ENCODE results near the gene INSYN2A. TPM values are rescaled to one million over a fixed set of nuclear protein-coding genes. Genes with fewer than 3 reads are reported as not detected.

INSYN2A gene
- total RNA-seq, 1 donor from 2014 or later, result not detected

- H3K9me3 Mint-ChIP-seq, result no peaks in the 10 kb centered on the region
- no peaks in the 10 kb centered on the region for H3K27me3 Mint-ChIP-seq
- no peak overlapping the region for H3K27ac Mint-ChIP-seq
- intact Hi-C loops (cut with micrococcal nuclease), result no loop called here
- no peaks in the 10 kb centered on the region for H3K36me3 Mint-ChIP-seq (ENCODE audit: low read depth)
- no peaks in the 10 kb centered on the region for H3K4me1 Mint-ChIP-seq
- H3K4me3 Mint-ChIP-seq, result no peak overlapping the region
- DNase-seq, result no peak
Observed at GRCh38 chr10:127184582-127184981, 11.8 kb downstream of the INSYN2A start.

DNA sequence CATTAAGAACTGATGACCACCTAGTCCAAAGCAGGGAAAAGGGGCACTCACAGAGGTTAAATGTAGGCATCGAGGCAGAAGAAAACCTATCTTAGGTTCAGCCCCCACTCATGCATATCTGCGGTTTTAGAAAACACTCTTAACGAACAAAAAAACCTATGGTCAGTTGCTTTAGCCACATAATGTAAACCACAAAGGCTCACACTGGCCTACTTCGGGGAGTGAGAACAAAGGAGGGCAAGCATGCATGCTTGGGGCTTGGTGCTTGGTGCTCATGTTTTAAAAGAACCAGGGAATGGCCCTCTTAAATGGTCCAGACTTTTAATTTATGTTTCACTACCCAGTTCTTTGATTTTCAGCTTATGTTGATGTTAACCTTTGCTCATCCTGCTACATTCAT, 14.2 kb downstream of the INSYN2A start:
- intact Hi-C loops (cut with micrococcal nuclease), result no loop called here
- no peaks in the 10 kb centered on the region for H3K36me3 Mint-ChIP-seq (ENCODE audit: low read depth)
- H3K27me3 Mint-ChIP-seq, result no peaks in the 10 kb centered on the region
- DNase-seq, result no peak
- no peak overlapping the region for H3K27ac Mint-ChIP-seq
- H3K4me3 Mint-ChIP-seq, result no peak overlapping the region
- no peaks in the 10 kb centered on the region for H3K4me1 Mint-ChIP-seq
- no peaks in the 10 kb centered on the region for H3K9me3 Mint-ChIP-seq

DNA sequence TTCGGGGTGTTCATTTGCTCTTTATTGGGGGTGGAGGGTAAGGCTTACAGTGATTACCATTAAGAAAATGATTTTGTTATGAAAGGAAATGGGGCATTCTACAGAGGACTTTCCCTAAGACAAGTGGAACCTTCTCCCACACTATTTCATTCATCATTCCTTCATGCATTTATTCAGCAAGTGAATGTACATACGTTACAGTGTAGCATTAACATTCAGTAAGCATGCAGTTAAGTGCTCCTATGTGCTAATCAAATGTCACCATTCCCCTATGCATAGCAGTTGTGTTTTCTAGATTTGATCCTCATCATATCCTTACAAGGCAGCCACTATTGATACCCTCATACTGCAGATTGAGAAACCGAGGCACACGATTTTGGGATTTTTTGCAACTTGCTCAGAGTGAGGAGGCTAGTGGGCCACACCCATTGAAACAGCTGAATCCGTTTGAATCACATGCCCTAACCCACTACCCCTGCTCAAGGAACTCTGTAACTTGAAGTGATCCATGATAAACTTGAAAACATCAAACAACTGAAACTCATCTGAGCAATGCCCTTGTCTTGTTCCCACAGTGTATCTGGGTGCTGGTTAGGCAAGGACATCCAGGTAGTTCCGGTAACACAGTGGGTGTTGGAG, 16.7 kb downstream of the INSYN2A start:
- no peak for DNase-seq
- Mint-ChIP-seq H3K36me3 (ENCODE audit: low read depth) (no peaks in the 10 kb centered on the region), H3K4me3 (no peak overlapping the region), H3K4me1 (no peaks in the 10 kb centered on the region), H3K27me3 (no peaks in the 10 kb centered on the region), H3K27ac (no peak overlapping the region), H3K9me3 (no peaks in the 10 kb centered on the region)
- intact Hi-C loops (cut with micrococcal nuclease), result no loop called here

- no peaks in the 10 kb centered on the region for H3K36me3 Mint-ChIP-seq (ENCODE audit: low read depth)
- no peaks in the 10 kb centered on the region for H3K4me1 Mint-ChIP-seq
- no peak overlapping the region for H3K27ac Mint-ChIP-seq
- no peaks in the 10 kb centered on the region for H3K9me3 Mint-ChIP-seq
- intact Hi-C loops (cut with micrococcal nuclease), result no loop called here
- no peaks in the 10 kb centered on the region for H3K27me3 Mint-ChIP-seq
- no peak for DNase-seq
- H3K4me3 Mint-ChIP-seq, result no peak overlapping the region
Observed at GRCh38 chr10:127176649-127177048, 19.7 kb downstream of the INSYN2A start.

DNA sequence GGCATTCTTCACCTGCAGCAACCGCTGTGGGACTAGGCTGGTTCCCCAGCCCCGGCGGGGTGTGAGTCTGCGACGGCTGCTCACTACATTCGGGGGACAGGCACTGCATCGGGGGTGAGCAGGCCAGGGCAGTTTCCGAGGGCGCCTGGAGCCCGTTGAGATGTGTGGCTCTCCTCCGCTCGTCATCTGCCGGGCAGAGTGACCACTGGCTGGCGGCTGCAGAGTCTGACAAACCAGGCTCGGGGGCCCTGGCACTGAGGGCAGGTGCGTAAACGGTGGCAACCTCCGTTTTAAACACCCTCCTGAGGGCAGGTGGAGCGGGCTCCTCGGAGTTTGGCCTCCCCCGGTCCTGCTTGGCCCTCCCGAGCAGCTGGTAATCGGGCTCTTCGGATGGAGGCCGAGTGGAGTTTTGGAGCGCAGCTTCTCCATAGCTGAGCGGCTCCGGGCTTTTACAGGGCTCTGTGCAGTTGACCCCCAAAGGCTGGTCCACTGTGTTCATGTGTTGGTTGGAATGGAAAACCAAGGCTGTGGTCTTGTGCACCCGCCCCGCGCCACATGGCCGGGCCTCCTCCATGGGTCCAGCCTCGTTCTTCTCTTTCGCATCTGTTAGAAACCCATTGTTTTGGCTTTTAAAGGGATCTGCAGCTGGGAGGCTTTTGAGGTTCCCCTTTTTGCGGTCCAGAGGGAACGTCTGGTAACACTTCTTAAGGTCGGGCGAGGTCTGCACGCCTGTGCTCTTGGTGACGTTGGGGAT, 20.9 kb downstream of the INSYN2A start:
- H3K36me3 Mint-ChIP-seq (ENCODE audit: low read depth), result no peaks in the 10 kb centered on the region
- no peak overlapping the region for H3K27ac Mint-ChIP-seq
- H3K4me3 Mint-ChIP-seq, result no peak overlapping the region
- no peaks in the 10 kb centered on the region for H3K4me1 Mint-ChIP-seq
- H3K9me3 Mint-ChIP-seq, result no peaks in the 10 kb centered on the region
- no peak for DNase-seq
- no peaks in the 10 kb centered on the region for H3K27me3 Mint-ChIP-seq
- intact Hi-C loops (cut with micrococcal nuclease), result no loop called here

DNA sequence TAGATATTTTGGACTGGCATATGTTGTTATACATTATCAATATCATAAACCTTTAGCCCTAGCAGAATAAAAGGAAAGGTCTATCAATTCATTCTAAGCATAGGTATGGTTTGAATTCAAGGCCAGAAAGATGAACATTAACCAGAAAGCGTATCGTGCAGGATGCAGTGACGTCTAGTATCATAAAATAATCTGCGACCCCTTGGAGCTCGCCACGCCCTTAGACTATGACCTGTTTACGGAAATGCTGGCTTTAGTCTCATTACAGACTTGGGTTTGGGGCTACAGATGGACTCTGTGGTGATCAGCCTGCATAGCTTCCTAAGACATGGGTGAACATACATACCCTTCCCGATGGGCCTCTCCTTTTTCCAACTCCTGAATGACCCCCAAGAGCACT, 21.5 kb downstream of the INSYN2A start:
- Mint-ChIP-seq H3K9me3 (no peaks in the 10 kb centered on the region), H3K27ac (no peak overlapping the region), H3K4me3 (no peak overlapping the region), H3K4me1 (no peaks in the 10 kb centered on the region), H3K36me3 (ENCODE audit: low read depth) (no peaks in the 10 kb centered on the region), H3K27me3 (no peaks in the 10 kb centered on the region)
- intact Hi-C loops (cut with micrococcal nuclease), result no loop called here
- DNase-seq, result no peak

- DNase-seq, result no peak
- H3K27me3 Mint-ChIP-seq, result no peaks in the 10 kb centered on the region
- H3K9me3 Mint-ChIP-seq, result no peaks in the 10 kb centered on the region
- no peaks in the 10 kb centered on the region for H3K4me1 Mint-ChIP-seq
- no peak overlapping the region for H3K4me3 Mint-ChIP-seq
- H3K36me3 Mint-ChIP-seq (ENCODE audit: low read depth), result no peaks in the 10 kb centered on the region
- intact Hi-C loops (cut with micrococcal nuclease), result no loop called here
- H3K27ac Mint-ChIP-seq, result no peak overlapping the region
Observed at GRCh38 chr10:127168261-127168660, 28.1 kb downstream of the INSYN2A start.

DNA sequence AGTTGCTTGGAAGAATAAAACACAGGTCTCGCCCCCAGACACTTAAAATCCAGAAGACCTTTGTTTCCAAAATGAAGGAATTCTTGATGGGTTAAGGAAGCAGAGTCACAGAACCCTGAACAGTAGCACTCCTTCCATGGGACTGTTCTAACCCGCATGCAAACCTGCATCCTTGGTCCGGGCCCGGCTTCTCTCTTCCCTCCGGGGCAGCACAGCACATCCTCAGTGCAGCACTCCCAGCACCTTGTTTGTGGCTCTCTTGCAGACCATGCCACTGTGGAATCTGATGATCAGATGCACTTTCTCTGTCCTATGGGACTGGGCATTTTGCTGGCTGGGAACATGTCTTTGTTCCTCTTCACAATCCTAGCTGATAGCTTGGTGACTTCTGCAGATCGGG, 33.5 kb downstream of the INSYN2A start:
- Mint-ChIP-seq H3K36me3 (ENCODE audit: low read depth) (no peaks in the 10 kb centered on the region), H3K4me3 (no peak overlapping the region)

GRCh38 chr10:127161482-127161881, 34.9 kb downstream of the INSYN2A start:
- H3K27ac Mint-ChIP-seq, result no peak overlapping the region
- H3K4me3 Mint-ChIP-seq, result no peak overlapping the region
- H3K36me3 Mint-ChIP-seq (ENCODE audit: low read depth), result no peaks in the 10 kb centered on the region
- DNase-seq, result no peak
- H3K27me3 Mint-ChIP-seq, result peaks cover 1% of the 10 kb centered on the region
- intact Hi-C loops (cut with micrococcal nuclease), result no loop called here
- H3K4me1 Mint-ChIP-seq, result no peaks in the 10 kb centered on the region
- H3K9me3 Mint-ChIP-seq, result no peaks in the 10 kb centered on the region

More for the DNA sequence above, 33.5 kb downstream of the INSYN2A start:
- Mint-ChIP-seq H3K4me1 (no peaks in the 10 kb centered on the region), H3K27ac (no peak overlapping the region), H3K27me3 (no peaks in the 10 kb centered on the region), H3K9me3 (no peaks in the 10 kb centered on the region)
- intact Hi-C loops (cut with micrococcal nuclease), result no loop called here
- no peak for DNase-seq

GRCh38 chr10:127159648-127160245, 36.6 kb downstream of the INSYN2A start:
- Mint-ChIP-seq H3K27ac (no peak overlapping the region), H3K27me3 (peaks cover 1% of the 10 kb centered on the region), H3K9me3 (no peaks in the 10 kb centered on the region), H3K4me1 (no peaks in the 10 kb centered on the region), H3K36me3 (ENCODE audit: low read depth) (no peaks in the 10 kb centered on the region), H3K4me3 (no peak overlapping the region)
- intact Hi-C loops (cut with micrococcal nuclease), result no loop called here
- no peak for DNase-seq

GRCh38 chr10:127158662-127159061, 37.7 kb downstream of the INSYN2A start:
- Mint-ChIP-seq H3K4me1 (no peaks in the 10 kb centered on the region), H3K27me3 (peaks cover 1% of the 10 kb centered on the region), H3K36me3 (ENCODE audit: low read depth) (no peaks in the 10 kb centered on the region), H3K27ac (no peak overlapping the region), H3K9me3 (no peaks in the 10 kb centered on the region), H3K4me3 (no peak overlapping the region)
- no peak for DNase-seq
- intact Hi-C loops (cut with micrococcal nuclease), result no loop called here

GRCh38 chr10:127157506-127158200, 38.7 kb downstream of the INSYN2A start:
- H3K4me3 Mint-ChIP-seq, result no peak overlapping the region
- H3K4me1 Mint-ChIP-seq, result no peaks in the 10 kb centered on the region
- H3K27me3 Mint-ChIP-seq, result peaks cover 1% of the 10 kb centered on the region
- H3K36me3 Mint-ChIP-seq (ENCODE audit: low read depth), result no peaks in the 10 kb centered on the region
- H3K27ac Mint-ChIP-seq, result no peak overlapping the region
- DNase-seq, result no peak
- intact Hi-C loops (cut with micrococcal nuclease), result no loop called here
- no peaks in the 10 kb centered on the region for H3K9me3 Mint-ChIP-seq

DNA sequence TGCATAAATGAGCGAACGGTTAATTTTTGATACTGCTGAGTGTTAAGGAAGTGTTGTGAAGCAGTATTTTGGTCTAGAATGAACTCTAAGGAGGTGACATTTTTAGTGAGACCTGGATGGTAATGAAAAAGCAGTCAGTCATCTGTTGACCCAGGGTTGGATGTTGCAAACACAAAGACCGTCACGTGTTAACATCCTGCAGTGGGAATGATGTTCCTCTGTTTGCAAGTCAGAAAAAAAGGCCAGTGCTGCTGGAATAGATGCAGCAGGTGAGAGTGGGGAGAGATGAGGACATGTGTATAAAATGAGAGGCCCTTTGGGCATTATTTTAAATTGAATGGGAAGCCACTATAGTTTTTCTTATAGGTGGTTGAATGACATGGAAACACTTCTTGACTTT, 39.3 kb downstream of the INSYN2A start:
- Mint-ChIP-seq H3K27ac (no peak overlapping the region), H3K36me3 (ENCODE audit: low read depth) (no peaks in the 10 kb centered on the region), H3K4me1 (no peaks in the 10 kb centered on the region), H3K4me3 (no peak overlapping the region), H3K27me3 (peaks cover 1% of the 10 kb centered on the region), H3K9me3 (no peaks in the 10 kb centered on the region)
- DNase-seq, result no peak
- intact Hi-C loops (cut with micrococcal nuclease), result no loop called here

Measured in activated CD4-positive, alpha-beta T cell treated with anti-CD3 and anti-CD28 coated beads, Interleukin-2, amount 10 ng/mL, durations not matched to agents 24 days and 14 days (primary cell).